ENCODE measurements around the gene OR52B2. TPM values are rescaled to one million over a fixed set of nuclear protein-coding genes. Genes with fewer than 3 reads are reported as not detected.

OR52B2 gene
- total and polyA plus RNA-seq, 2 of the 8 experiments (the other 6 are each of a cell fraction or from before 2014, with no cell fraction given): 0.15 TPM; not detected in 1

- TF ChIP-seq, protein P1, sequence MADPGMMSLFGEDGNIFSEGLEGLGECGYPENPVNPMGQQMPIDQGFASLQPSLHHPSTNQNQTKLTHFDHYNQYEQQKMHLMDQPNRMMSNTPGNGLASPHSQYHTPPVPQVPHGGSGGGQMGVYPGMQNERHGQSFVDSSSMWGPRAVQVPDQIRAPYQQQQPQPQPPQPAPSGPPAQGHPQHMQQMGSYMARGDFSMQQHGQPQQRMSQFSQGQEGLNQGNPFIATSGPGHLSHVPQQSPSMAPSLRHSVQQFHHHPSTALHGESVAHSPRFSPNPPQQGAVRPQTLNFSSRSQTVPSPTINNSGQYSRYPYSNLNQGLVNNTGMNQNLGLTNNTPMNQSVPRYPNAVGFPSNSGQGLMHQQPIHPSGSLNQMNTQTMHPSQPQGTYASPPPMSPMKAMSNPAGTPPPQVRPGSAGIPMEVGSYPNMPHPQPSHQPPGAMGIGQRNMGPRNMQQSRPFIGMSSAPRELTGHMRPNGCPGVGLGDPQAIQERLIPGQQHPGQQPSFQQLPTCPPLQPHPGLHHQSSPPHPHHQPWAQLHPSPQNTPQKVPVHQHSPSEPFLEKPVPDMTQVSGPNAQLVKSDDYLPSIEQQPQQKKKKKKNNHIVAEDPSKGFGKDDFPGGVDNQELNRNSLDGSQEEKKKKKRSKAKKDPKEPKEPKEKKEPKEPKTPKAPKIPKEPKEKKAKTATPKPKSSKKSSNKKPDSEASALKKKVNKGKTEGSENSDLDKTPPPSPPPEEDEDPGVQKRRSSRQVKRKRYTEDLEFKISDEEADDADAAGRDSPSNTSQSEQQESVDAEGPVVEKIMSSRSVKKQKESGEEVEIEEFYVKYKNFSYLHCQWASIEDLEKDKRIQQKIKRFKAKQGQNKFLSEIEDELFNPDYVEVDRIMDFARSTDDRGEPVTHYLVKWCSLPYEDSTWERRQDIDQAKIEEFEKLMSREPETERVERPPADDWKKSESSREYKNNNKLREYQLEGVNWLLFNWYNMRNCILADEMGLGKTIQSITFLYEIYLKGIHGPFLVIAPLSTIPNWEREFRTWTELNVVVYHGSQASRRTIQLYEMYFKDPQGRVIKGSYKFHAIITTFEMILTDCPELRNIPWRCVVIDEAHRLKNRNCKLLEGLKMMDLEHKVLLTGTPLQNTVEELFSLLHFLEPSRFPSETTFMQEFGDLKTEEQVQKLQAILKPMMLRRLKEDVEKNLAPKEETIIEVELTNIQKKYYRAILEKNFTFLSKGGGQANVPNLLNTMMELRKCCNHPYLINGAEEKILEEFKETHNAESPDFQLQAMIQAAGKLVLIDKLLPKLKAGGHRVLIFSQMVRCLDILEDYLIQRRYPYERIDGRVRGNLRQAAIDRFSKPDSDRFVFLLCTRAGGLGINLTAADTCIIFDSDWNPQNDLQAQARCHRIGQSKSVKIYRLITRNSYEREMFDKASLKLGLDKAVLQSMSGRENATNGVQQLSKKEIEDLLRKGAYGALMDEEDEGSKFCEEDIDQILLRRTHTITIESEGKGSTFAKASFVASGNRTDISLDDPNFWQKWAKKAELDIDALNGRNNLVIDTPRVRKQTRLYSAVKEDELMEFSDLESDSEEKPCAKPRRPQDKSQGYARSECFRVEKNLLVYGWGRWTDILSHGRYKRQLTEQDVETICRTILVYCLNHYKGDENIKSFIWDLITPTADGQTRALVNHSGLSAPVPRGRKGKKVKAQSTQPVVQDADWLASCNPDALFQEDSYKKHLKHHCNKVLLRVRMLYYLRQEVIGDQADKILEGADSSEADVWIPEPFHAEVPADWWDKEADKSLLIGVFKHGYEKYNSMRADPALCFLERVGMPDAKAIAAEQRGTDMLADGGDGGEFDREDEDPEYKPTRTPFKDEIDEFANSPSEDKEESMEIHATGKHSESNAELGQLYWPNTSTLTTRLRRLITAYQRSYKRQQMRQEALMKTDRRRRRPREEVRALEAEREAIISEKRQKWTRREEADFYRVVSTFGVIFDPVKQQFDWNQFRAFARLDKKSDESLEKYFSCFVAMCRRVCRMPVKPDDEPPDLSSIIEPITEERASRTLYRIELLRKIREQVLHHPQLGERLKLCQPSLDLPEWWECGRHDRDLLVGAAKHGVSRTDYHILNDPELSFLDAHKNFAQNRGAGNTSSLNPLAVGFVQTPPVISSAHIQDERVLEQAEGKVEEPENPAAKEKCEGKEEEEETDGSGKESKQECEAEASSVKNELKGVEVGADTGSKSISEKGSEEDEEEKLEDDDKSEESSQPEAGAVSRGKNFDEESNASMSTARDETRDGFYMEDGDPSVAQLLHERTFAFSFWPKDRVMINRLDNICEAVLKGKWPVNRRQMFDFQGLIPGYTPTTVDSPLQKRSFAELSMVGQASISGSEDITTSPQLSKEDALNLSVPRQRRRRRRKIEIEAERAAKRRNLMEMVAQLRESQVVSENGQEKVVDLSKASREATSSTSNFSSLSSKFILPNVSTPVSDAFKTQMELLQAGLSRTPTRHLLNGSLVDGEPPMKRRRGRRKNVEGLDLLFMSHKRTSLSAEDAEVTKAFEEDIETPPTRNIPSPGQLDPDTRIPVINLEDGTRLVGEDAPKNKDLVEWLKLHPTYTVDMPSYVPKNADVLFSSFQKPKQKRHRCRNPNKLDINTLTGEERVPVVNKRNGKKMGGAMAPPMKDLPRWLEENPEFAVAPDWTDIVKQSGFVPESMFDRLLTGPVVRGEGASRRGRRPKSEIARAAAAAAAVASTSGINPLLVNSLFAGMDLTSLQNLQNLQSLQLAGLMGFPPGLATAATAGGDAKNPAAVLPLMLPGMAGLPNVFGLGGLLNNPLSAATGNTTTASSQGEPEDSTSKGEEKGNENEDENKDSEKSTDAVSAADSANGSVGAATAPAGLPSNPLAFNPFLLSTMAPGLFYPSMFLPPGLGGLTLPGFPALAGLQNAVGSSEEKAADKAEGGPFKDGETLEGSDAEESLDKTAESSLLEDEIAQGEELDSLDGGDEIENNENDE (IDR thresholded peaks at IDR 0.05; ENCODE audit: insufficient replicate concordance, low read length): no peak
- TF ChIP-seq BRCA1 (IDR thresholded peaks at IDR 0.05; ENCODE audit: low read depth, low read length) (no peak), SP4 (IDR thresholded peaks at IDR 0.05; ENCODE audit: low read length) (no peak), GTF2F1 (IDR thresholded peaks at IDR 0.05; ENCODE audit: borderline replicate concordance, low read depth, low read length) (no peak), BACH1 (IDR thresholded peaks at IDR 0.05; ENCODE audit: low read length) (no peak), CBX5 (IDR thresholded peaks at IDR 0.05; ENCODE audit: low read depth, low read length) (no peak), TAF7 (optimal IDR thresholded peaks at IDR 0.05; ENCODE audit: borderline replicate concordance, low read depth, low read length) (no peak), SIX5 (IDR thresholded peaks at IDR 0.05; ENCODE audit: low read depth, low read length) (no peak), CHD2 (IDR thresholded peaks at IDR 0.05; ENCODE audit: low read length) (no peak), SUZ12 (IDR thresholded peaks at IDR 0.05; ENCODE audit: low read length) (no peak), RXRA (IDR thresholded peaks at IDR 0.05; ENCODE audit: insufficient read depth, low read depth, low read length) (no peak), NRF1 (IDR thresholded peaks at IDR 0.05; ENCODE audit: low read depth, low read length) (no peak), JUND (IDR thresholded peaks at IDR 0.05; ENCODE audit: low read length) (no peak)
These were observed 40.5 kb downstream of the OR52B2 start (continued) for GRCh38 chr11:6129635-6130034.
